Raji (cell line): ENCODE measurements around the gene FOS.

Experiments
- POLR2A ChIP-seq: IDR thresholded peaks from 2 replicates; pipeline ENCODE4 v1.6.1; 2011; ENCODE audit warnings: low read depth, low read length, control low read depth; ENCODE audit not compliant: insufficient read depth

FOS gene

DNA sequence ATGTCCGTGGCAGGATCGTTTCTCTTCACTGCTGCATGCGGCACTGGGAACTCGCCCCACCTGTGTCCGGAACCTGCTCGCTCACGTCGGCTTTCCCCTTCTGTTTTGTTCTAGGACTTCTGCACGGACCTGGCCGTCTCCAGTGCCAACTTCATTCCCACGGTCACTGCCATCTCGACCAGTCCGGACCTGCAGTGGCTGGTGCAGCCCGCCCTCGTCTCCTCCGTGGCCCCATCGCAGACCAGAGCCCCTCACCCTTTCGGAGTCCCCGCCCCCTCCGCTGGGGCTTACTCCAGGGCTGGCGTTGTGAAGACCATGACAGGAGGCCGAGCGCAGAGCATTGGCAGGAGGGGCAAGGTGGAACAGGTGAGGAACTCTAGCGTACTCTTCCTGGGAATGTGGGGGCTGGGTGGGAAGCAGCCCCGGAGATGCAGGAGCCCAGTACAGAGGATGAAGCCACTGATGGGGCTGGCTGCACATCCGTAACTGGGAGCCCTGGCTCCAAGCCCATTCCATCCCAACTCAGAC, 1.2 kb downstream of the FOS start:
- no peak for TF ChIP-seq POLR2A

DNA sequence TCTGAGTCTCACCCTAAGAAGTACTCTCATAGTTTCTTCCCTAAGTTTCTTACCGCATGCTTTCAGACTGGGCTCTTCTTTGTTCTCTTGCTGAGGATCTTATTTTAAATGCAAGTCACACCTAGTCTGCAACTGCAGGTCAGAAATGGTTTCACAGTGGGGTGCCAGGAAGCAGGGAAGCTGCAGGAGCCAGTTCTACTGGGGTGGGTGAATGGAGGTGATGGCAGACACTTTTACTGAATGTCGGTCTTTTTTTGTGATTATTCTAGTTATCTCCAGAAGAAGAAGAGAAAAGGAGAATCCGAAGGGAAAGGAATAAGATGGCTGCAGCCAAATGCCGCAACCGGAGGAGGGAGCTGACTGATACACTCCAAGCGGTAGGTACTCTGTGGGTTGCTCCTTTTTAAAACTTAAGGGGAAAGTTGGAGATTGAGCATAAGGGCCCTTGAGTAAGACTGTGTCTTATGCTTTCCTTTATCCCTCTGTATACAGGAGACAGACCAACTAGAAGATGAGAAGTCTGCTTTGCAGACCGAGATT, 1.7 kb downstream of the FOS start:
- no peak for TF ChIP-seq POLR2A

DNA sequence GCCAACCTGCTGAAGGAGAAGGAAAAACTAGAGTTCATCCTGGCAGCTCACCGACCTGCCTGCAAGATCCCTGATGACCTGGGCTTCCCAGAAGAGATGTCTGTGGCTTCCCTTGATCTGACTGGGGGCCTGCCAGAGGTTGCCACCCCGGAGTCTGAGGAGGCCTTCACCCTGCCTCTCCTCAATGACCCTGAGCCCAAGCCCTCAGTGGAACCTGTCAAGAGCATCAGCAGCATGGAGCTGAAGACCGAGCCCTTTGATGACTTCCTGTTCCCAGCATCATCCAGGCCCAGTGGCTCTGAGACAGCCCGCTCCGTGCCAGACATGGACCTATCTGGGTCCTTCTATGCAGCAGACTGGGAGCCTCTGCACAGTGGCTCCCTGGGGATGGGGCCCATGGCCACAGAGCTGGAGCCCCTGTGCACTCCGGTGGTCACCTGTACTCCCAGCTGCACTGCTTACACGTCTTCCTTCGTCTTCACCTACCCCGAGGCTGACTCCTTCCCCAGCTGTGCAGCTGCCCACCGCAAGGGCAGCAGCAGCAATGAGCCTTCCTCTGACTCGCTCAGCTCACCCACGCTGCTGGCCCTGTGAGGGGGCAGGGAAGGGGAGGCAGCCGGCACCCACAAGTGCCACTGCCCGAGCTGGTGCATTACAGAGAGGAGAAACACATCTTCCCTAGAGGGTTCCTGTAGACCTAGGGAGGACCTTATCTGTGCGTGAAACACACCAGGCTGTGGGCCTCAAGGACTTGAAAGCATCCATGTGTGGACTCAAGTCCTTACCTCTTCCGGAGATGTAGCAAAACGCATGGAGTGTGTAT, 2.4 kb downstream of the FOS start:
- TF ChIP-seq POLR2A = no peak

DNA sequence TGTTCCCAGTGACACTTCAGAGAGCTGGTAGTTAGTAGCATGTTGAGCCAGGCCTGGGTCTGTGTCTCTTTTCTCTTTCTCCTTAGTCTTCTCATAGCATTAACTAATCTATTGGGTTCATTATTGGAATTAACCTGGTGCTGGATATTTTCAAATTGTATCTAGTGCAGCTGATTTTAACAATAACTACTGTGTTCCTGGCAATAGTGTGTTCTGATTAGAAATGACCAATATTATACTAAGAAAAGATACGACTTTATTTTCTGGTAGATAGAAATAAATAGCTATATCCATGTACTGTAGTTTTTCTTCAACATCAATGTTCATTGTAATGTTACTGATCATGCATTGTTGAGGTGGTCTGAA, 3.0 kb downstream of the FOS start:
- no peak for TF ChIP-seq POLR2A

DNA sequence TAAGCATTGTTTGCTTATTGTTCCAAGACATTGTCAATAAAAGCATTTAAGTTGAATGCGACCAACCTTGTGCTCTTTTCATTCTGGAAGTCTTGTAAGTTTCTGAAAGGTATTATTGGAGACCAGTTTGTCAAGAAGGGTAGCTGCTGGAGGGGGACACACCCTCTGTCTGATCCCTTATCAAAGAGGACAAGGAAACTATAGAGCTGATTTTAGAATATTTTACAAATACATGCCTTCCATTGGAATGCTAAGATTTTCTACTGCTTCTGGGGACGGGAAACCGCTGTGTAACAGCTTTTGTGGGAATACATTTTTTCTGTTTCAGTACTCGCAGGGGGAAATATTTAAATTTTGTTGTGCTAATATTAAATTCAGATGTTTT, 3.5 kb downstream of the FOS start:
- no peak for TF ChIP-seq POLR2A

DNA sequence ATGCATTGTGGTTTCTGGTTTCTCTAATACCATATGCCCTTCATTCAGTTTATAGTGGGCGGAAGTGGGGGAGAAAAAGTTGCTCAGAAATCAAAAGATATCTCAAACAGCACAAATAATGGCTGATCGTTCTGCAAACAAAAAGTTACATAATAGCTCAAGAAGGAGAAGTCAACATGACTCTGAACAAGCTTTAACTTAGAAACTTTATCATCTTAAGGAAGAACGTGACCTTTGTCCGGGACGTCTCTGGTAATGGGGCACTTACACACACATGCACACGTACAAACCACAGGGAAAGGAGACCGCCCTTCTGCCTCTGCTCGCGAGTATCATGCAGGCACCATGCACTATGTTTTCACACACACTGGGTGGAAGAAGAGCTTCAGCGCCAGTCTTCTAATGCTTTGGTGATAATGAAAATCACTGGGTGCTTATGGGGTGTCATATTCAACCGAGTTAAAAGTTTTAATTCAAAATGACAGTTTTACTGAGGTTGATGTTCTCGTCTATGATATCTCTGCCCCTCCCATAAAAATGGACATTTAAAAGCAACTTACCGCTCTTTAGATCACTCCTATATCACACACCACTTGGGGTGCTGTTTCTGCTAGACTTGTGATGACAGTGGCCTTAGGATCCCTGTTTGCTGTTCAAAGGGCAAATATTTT, 4.7 kb downstream of the FOS start:
- TF ChIP-seq POLR2A = no peak

DNA sequence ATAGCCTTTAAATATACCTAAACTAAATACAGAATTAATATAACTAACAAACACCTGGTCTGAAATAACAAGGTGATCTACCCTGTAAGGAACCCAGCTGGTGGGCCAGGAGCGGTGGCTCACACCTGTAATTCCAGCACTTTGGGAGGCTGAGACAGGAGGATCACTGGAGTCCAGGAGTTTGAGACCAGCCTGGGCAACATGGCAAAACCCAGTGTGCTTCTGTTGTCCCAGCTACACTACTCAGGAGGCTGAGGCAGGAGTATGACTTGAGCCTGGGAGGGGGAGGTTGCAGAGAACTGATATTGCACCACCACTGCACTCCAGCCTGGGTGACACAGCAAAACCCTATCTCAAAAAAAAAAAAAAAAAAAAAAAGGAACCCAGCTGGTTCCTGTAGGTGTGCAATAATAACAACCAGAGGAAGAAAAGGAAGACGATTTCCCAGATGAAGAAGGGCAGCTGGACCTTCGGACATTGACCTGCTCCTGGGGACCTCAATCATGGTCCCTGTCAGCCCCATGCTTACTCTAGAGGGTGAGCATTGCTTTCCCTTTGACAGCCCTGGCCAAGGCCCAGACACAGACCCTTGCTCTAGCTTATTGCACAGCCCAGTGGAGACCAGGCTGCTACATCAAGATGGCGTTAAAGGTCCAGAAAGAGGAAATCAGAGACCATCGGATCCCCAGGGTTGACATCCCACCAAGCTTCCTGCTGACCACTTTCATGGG, 5.4 kb downstream of the FOS start:
- no peak for TF ChIP-seq POLR2A

DNA sequence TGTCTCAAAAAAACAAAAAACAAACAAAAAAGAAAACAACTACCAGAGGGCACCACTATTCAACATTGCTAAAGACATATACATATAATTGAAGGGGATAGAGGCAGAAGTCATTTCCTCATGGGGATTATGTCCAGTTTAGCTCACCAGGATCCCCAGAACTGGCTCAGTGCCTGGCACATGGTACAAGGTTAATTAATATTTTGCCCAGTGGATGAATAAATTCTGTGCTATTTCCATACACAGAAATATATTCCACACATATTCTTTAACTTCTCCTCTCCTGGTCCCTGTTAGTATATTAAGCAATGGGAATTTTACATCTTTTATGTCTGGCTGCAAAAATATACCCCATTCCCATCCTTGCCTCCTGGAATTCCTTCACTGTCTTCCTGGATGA, 6.7 kb downstream of the FOS start:
- TF ChIP-seq POLR2A = no peak

DNA sequence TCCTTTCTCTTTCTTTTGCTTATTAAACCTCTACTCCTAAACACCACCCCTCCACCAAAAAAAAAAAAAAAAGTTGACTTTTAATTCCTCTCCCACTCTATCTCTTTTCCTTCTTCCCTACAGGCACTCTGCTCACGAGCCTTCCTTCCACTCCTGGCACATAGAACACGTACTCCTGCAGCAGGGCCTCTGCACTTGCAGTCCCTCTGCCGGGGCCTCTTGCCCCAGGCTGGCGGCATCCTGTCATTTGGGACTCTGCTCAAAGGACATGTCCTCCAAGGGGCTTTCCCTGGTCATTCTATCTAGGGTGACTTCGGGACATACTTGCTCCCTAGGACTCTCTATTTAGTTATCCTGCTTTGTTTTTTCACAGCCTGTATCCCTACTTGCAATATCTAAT, 7.7 kb downstream of the FOS start:
- no peak for TF ChIP-seq POLR2A

DNA sequence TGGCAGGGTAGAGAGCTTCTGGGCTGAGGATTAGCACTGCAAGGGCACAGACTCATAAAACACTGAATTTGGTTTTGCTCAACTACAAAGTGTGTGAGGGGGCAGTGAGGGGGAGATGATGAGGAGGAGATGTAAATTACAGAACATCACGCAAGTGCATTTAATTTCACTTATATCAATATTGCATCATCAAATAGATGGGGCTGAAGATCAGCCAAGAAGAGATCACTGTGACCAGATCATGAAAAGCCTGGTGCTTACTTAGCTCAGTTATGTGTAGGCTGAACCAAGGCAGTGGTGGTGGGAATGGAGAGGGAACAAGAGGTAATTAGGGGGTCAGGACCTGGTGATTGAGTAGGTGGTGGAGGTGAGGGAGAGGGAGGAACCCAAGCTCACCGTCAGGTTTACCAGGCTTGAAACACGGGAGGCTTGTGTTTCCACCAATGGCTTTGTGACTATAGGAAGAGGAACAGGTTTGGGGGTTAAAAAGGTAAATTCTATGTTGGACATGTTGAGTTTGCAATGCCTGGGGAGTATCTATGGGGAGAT, 11.3 kb downstream of the FOS start:
- TF ChIP-seq POLR2A = no peak

DNA sequence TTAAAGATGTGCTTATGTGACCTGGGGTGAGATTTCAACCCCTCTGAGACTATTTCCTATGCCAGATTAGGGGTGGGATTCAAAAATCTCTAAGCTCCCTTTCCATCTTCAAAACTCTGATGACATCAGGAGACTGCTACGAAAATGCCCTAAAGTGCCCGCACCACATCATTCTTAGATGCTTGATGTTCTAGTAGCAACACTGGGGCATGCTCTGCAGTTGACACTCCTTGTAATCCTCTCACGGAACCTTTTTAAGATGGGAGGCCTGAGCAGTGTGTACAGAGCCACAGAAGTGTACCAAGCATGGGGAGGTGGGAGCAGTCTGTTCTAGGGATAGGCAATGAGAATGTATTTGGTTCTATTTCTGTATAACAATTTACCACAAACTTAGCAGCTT, 12.2 kb downstream of the FOS start:
- no peak for TF ChIP-seq POLR2A

DNA sequence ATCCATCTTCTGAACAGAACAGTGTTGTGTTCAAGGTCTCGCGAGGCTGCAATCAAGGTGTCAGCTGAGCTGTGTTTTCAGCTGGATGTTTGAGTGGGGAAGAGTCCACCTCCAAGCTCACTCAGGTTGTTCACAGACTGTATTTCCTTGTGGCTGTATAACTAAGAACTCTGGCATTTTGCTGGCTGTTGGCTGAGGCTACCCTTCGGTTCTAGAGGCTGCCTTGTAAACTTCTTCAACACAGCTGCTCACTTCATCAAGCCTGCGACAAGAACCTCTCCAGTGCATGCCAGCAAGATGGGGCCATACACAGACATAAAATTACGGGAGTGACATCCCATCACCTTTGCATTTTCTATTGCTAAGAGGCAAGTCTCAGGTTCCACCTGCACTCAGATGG, 12.7 kb downstream of the FOS start:
- no peak for TF ChIP-seq POLR2A

DNA sequence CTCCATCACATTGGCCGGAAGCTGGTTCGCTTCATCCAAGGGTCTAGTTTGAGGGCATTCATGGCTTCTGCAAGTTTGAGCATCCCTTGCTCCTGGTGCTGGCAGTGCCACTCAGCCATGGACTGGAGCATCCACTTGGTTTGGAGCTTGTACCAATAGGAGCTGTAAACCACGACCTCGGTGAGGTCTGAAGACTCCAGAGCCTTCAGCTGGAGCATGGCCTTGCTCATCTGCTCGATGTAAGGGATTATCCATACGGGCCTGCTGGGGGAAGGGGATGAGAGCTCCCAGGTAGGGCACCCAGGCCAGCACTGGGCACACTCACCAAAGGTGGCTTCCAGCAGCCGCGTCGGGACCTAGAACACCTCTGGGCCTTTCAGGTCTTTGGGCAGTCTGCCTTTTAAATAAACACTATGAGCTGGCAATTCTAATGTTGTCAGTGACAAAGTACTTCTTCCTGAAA, 13.5 kb downstream of the FOS start:
- no peak for TF ChIP-seq POLR2A

DNA sequence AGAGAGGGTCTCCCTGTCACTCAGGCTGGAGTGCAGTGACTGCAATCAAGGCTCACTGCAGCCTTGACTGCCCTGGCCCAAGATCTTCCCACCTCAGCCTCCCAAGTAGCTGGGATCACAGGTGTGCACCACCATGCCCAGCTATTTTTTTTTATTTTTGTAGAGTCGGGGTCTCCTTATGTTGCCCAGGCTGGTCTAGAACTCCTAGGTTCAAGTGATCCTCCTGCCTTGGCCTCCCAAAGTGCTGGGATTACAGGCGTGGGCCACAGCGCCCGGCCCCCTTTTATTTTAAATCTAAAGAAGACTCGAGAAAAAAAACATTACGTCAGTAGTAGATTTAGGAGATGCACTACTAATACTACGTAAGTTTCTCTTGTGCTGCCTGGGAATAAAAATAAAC, 14.3 kb downstream of the FOS start:
- TF ChIP-seq POLR2A = no peak
